GM12873 (cell line): ENCODE results near the gene TBC1D12.

Experiments used
- TF ChIP-seq, protein P1 (sequence below): IDR thresholded peaks from 2 replicates; pipeline ENCODE4 v1.5.1; 2012; ENCODE audit warnings: low read depth, mild to moderate bottlenecking, moderate library complexity, low read length, control low read depth; ENCODE audit not compliant: insufficient read depth; ENCODE audit errors: missing control alignments

The TBC1D12 gene

DNA sequence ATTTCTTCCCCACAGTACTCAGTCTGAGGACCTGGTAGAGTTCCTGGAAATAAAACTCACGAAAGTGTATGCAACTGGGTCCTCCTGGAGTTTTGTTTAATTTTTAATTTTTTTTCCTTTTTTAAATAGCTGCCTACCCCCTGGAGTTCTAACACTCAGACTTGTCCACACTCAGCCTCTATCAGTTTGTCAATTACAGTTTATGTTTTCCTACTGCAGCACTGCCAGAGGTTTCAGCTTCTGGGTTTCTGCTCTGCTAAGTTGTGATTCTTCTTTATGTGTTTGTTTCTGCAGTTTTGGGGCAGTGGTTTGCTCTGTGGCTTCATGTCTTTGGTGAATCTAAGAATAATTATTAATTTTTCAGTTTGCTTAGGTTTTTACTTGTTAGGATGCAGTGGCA is 59.2 kb downstream of the TBC1D12 start:
- TF ChIP-seq, protein P1, sequence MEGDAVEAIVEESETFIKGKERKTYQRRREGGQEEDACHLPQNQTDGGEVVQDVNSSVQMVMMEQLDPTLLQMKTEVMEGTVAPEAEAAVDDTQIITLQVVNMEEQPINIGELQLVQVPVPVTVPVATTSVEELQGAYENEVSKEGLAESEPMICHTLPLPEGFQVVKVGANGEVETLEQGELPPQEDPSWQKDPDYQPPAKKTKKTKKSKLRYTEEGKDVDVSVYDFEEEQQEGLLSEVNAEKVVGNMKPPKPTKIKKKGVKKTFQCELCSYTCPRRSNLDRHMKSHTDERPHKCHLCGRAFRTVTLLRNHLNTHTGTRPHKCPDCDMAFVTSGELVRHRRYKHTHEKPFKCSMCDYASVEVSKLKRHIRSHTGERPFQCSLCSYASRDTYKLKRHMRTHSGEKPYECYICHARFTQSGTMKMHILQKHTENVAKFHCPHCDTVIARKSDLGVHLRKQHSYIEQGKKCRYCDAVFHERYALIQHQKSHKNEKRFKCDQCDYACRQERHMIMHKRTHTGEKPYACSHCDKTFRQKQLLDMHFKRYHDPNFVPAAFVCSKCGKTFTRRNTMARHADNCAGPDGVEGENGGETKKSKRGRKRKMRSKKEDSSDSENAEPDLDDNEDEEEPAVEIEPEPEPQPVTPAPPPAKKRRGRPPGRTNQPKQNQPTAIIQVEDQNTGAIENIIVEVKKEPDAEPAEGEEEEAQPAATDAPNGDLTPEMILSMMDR: no peak

DNA sequence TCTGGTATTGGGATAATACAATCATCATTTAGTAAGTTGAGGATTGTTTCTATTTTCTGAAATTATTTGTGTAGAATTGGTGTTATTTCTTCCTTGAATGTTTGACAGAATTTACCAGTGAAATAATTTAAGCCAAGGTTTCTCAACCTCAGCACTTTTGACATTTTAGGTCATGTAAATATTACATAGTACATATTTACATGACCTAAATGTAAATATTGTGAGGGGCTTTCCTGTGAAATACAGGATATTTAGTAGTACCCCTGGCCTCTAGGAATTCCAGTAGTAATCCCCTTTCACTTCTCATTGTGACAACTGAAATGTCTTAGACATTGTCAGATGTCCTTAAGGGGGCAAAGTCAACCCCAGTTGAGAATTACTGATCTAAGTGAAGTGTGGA is 59.8 kb downstream of the TBC1D12 start:
- TF ChIP-seq, protein P1: no peak

DNA sequence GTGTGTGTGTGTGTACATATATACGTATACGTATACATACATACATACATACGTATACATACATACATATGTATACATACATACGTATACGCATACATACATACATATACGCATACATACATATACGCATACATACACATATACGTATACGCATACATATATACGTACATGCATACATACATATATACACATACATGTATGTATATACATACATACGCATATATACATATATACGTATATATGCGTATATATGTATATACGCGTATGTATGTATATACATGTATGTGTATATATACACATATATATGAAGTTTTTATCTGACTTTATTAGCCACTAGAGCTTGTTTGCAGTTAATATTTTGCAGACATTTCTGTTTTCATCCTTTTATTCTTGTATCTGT is 63.3 kb downstream of the TBC1D12 start:
- TF ChIP-seq, protein P1: no peak

DNA sequence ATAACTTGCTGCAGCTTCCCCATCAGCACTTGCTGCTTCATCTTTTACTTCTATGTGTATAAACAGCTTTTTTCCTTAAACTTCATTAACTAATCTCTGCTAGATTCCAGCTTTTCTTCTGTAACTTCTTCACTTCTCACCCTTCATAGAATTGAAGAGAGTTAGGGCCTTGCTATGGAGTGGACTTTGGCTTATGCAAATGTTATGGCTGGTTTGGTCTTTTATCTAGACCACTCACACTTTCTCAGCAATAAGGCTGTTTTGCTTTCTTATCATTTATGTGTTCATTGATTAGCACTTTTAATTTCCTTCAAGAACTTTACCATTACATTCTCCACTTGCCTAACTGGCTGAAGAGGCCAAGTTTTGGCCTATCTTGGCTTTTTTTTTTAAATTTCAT is 79.1 kb downstream of the TBC1D12 start:
- TF ChIP-seq, protein P1: no peak

DNA sequence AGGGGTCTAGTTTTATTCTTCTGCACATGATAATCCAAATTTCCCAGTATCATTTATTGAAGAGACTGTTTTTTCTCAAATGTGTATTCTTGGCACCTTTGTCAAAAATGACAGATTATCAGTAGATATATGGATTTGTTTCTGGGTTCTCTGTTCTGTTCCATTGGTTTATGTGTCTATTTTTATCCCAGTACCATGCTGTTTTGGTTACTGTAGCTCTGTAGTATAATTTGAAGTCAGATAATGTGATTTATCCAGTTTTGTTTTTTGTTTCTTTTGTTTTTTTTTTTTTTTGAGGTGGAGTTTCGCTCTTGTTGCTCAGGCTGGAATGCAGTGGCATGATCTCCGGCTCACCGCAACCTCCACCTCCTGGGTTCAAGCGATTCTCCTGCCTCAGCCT is 81.6 kb downstream of the TBC1D12 start:
- TF ChIP-seq, protein P1: no peak

DNA sequence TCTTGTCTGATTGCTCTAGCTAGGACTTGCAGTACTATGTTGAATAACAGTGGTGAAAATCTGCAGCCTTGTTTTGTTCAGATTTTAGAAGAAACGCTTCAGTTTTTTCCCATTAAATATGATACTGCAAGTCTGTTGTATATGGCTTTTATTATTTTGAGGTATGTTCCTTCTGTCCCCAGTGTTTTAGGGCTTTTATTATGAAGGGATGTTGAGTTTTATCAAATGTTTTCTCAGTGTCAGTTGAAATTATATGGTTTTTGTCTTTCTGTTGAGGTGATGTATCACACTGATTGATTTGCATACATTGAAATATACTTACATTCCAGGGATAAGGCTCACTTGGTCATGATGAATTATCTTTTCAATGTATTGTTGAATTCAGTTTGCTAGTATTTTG is 82.8 kb downstream of the TBC1D12 start:
- TF ChIP-seq, protein P1: no peak

DNA sequence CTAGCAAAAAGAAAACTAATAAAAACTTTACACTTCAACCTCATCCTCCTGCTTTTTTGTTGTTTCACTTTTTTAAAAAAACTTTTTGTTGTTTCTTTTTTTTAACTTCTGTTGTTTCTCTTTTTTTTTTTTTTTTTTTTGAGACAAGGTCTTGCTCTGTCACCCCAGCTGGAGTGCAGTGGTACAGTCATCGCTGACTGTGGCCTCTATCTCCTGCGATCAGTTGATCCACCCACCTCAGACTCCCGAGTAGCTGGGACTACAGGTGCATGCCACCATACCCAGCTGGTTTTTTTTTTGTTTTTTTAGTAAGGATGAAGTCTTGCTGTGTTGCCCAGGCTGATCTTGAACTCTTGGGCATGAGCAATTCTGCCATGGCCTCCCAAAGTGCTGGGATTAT is 85.2 kb downstream of the TBC1D12 start:
- TF ChIP-seq, protein P1: no peak
